AG04450 (cell line): ENCODE data around the gene GPR62. TPM values are rescaled to one million over a fixed set of nuclear protein-coding genes. Genes with fewer than 3 reads are reported as not detected.

ENCODE experiments used
- CTCF ChIA-PET: fragments of 300-600, 350-600 bp; formaldehyde crosslinking; extraction: SDS; loops from one replicate; lab custom pipeline; 2022; ENCODE audit warnings: antibody characterized with exemption, inconsistent platforms; lab: Charles Lee
- POLR2A ChIA-PET: fragments of 350-600 bp; formaldehyde crosslinking; extraction: SDS; loops from one replicate; lab custom pipeline; 2021; ENCODE audit warnings: antibody characterized with exemption, inconsistent platforms; lab: Yijun Ruan, JAX
- DNase-seq: peaks from one replicate; pipeline ENCODE4 v3.0.0-alpha.2; 2011; ENCODE audit warnings: low read depth, low spot score
- H3K27ac ChIP-seq: one replicate; pipeline ENCODE4 v1.5.1; 2012; ENCODE audit warnings: low read depth, low read length, control low read depth
- H3K27me3 ChIP-seq: one replicate; pipeline ENCODE4 v1.6.0; 2012; ENCODE audit warnings: low read length; ENCODE audit not compliant: control insufficient read depth, insufficient read depth
- H3K4me3 ChIP-seq: 2 replicates; pipeline ENCODE4 v1.5.1; 2011; ENCODE audit warnings: mild to moderate bottlenecking, low read depth, low read length, control low read depth
- H3K9me3 ChIP-seq: 2 replicates; pipeline ENCODE4 v1.5.1; 2012; ENCODE audit warnings: low read length; ENCODE audit not compliant: control insufficient read depth, insufficient read depth
- CTCF ChIP-seq: IDR thresholded peaks from 2 replicates; pipeline ENCODE4 v1.5.1; 2011; ENCODE audit warnings: low read depth, low read length, control low read depth, inconsistent platforms
- polyA plus RNA-seq: library from polyadenylated mRNA; depleted of rRNA; stranded (reverse); fragments of >200 nt; gene quantifications from 2 replicates; pipeline ENCODE4 v1.2.3, GENCODE V29; 2011

The GPR62 gene
- polyA plus RNA-seq, 1 experiment: not detected

DNA sequence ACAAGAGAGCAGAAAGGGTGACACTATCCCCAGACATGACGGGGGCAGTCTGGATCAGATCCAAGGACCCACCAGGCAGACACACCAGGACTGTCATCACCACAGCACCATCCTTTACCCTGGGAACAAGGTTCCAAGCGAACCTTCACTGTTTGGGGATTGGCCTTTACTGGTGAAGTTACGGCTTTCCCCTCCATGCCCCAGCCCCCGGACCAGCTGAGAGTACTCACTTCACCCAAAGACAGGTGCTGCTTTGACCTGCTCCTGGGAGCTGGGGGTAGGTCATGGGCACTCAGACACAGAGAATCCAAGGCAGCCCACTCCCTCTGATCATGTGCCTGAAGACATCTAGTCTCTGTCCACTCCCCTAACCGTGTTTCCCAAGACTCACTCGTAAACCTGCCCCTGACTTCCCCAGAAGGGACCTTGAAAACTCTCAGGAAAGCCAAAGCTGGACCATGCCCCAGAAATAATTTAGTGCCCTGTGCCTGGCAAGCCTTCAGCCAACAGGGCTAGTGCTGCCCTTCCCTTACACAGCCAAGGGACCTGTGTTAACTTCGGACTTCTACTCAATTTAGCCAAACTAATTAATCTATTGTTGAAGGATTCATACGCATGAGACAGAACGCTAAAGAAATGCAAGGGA lies 16.3 kb upstream of the GPR62 start:
- CTCF ChIA-PET: no interaction called here
- no peak overlapping the region for H3K4me3 ChIP-seq
- H3K27ac ChIP-seq: no peak overlapping the region
- TF ChIP-seq CTCF: no peak
- no peaks in the 10 kb centered on the region for H3K27me3 ChIP-seq
- no peaks in the 10 kb centered on the region; the same call in 1 of the 2 replicates for H3K9me3 ChIP-seq
- POLR2A ChIA-PET: no interaction called here
- DNase-seq: no peak

DNA sequence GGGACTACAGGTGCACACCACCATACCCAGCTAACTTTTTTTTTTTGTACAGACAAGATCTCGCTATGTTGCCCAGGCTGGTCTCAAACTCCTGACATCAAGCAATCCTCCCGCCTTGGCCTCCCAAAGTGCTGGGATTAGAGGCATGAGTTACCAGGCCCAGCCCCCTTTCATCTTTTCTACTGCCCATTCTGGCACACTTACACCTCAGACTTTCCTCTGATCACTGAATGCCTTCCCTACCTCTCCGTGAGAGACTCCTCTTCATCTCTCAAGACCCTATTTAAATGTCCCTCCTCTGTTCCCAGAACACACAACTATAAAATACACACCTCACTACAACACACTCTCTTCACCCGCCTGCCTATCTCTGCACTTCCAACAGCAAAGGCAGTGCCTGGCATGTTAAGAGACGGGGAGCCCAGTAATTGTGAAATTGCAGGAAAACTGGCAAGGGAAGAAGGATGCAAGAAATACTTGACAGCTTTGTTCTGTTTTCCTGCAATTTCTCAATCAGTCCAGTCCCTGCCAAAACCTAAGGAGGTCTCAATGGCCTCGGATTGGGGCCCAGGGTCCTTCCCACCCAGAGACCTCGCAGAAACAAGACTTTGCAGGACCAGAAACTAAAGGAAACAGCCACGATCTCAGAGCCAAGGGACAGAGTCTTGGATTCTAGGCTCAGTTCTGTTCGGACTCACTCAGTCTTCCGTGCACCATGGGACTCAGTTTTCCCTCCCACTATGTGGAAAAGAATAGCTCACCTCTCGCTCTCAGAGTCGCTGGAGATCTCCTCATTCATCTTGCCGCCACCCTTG lies 14.3 kb upstream of the GPR62 start:
- no peak for DNase-seq

GRCh38 chr3:51941463-51941797 lies 13.8 kb upstream of the GPR62 start:
- no peaks in the 10 kb centered on the region for H3K27me3 ChIP-seq
- ChIA-PET POLR2A (interaction anchor here (0.6 to 2.2 kb wide), 5 partner anchors 26 to 556 kb away, joined by 3 to 20 read pairs (median 4); partner anchors contain the start of genes ABHD14B, ACY1, MANF and PCBP4), CTCF (interaction anchor here (0.5 to 2.5 kb wide), 18 partner anchors 11 to 544 kb away, joined by 3 to 37 read pairs (median 4); partner anchors contain the start of genes ABHD14A, ABHD14B, ACY1 and PCBP4)
- DNase-seq: no peak
- H3K4me3 ChIP-seq: peak overlapping the region; percentile 88
- peak overlapping the region; percentile 31 for H3K27ac ChIP-seq
- no peaks in the 10 kb centered on the region; the same call in 1 of the 2 replicates for H3K9me3 ChIP-seq
- TF ChIP-seq CTCF: no peak

More for the DNA sequence above, 14.3 kb upstream of the GPR62 start:
- ChIA-PET CTCF (interaction anchor here (0.5 to 2.5 kb wide), 19 partner anchors 10 to 1400 kb away, joined by 3 to 37 read pairs (median 4); partner anchors contain the start of genes ABHD14A, ABHD14B, ACY1 and PCBP4), POLR2A (interaction anchor here (0.6 to 2.2 kb wide), 4 partner anchors 33 to 555 kb away, joined by 3 to 20 read pairs (median 5); partner anchors contain the start of genes ABHD14B, ACY1, MANF and RPL29)
- TF ChIP-seq CTCF: no peak
- no peaks in the 10 kb centered on the region; the same call in 1 of the 2 replicates for H3K9me3 ChIP-seq
- H3K27ac ChIP-seq: peak overlapping the region; percentile 31
- no peaks in the 10 kb centered on the region for H3K27me3 ChIP-seq
- H3K4me3 ChIP-seq: peak overlapping the region; percentile 88

DNA sequence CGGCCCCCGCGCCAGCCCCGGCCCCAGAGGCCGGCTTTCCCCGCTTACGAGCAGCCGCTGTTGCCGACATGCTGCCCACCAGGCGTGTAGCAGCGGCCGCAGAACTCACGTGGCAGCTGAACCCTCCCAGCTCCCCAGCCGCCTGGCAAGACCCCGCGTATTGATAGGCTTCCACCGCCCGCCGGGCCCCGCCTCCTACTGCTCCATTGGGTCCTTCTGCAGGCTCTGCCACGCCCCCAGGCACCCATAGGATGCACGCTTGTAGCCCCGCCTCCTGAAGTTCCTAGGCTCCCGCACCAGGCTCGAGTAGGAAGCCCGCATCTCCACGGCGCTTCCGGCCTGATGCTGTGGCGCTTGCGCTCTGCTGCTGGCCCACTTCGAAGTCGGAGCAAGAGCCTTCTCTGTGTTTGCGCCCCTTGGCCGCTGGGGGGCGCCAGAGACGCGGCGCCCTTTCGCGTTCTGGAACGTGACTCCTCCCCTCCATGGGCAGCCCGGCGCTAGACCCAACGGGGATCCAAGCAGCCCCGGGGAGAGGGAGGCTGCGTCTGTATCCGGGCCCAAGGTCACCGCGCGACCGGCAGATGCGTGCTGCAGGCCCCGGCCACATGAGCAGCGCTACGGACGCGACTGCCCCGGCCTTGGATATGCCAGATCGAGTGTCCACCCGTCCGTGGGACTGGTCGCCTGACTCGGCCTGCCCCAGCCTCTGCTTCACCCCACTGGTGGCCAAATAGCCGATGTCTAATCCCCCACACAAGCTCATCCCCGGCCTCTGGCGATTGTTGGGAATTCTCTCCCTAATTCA lies 13.2 kb upstream of the GPR62 start, which contains the start of the genes PARP3 and RRP9:
PARP3 (plus strand) TSS at position 566 of the 805 bp plus-strand sequence. CDS start 993 bp downstream, outside the sequence.
RRP9 (minus strand) TSS at position 107 of the 805 bp plus-strand sequence; CDS start at position 70, 37 bp downstream.
- H3K4me3 ChIP-seq: peak within 1 kb of the TSS; percentile 88
- ChIA-PET POLR2A (interaction anchor here (0.6 to 2.2 kb wide), 8 partner anchors 25 to 556 kb away, joined by 3 to 20 read pairs (median 4); partner anchors contain the start of genes ABHD14B, ACY1, MANF and PCBP4), CTCF (interaction anchor here (0.5 to 2.5 kb wide), 24 partner anchors 10 to 545 kb away, joined by 3 to 37 read pairs (median 4); partner anchors contain the start of genes ABHD14A, ABHD14B, ACY1 and PCBP4)
- H3K27ac ChIP-seq: peak within 1 kb of the TSS; percentile 90
- no peaks in the 10 kb centered on the region; the same call in 1 of the 2 replicates for H3K9me3 ChIP-seq
- TF ChIP-seq CTCF: peak; percentile 98
- DNase-seq: peak; percentile 100
- H3K27me3 ChIP-seq: no peaks in the 10 kb centered on the region
